Caco-2 (cell line): Measurements from ENCODE around the gene RAB11FIP4. TPM values are rescaled to one million over a fixed set of nuclear protein-coding genes. Genes with fewer than 3 reads are reported as not detected.

Experiments used
- BruUV-seq: library from RNA; stranded (reverse); fragments of 400-500 nt; replicated peaks from 2 replicates; lab custom pipeline; 2021; lab: Mats Ljungman, UMichigan
- CTCF ChIA-PET: fragments of 300-600 bp; sonication (Branson Sonifier 250); formaldehyde crosslinking; loops from one replicate; lab custom pipeline; 2022; ENCODE audit warnings: antibody characterized with exemption; lab: Charles Lee
- POLR2A ChIA-PET: fragments of 300-600 bp; sonication (Branson Sonifier 250); formaldehyde crosslinking; loops from one replicate; lab custom pipeline; 2022; ENCODE audit warnings: antibody characterized with exemption; lab: Charles Lee
- DNase-seq, 2 experiments: peaks; one replicate each; pipeline versions ENCODE4 v3.0.0 to v3.0.0-alpha.2; 2020 to 2022
- H3K27me3 ChIP-seq: replicated peaks from 2 replicates; pipeline ENCODE4 v1.6.0; 2011; ENCODE audit warnings: low read length; ENCODE audit not compliant: control insufficient read depth, insufficient read depth
- H3K36me3 ChIP-seq: 2 replicates; pipeline ENCODE4 v1.5.1; 2011; ENCODE audit warnings: low read length; ENCODE audit not compliant: control insufficient read depth, insufficient read depth
- H3K4me1 ChIP-seq: fragments of 250-450 bp; sonication (Bioruptor Pico); 2 replicates; pipeline ENCODE4 v1.5.1; 2020; ENCODE audit warnings: mild to moderate bottlenecking
- H3K4me3 ChIP-seq: 2 replicates; pipeline ENCODE4 v1.5.1; 2011; ENCODE audit warnings: low read depth, mild to moderate bottlenecking, control low read depth, low read length
- H3K9me3 ChIP-seq: fragments of 250-450 bp; sonication (Bioruptor Pico); 2 replicates; pipeline ENCODE4 v1.5.1; 2020; ENCODE audit warnings: mild to moderate bottlenecking, moderate library complexity
- H3K27ac Mint-ChIP-seq: one replicate; pipeline ENCODE4 v1.8.0; 2022; ENCODE audit warnings: mixed read lengths; ENCODE audit not compliant: unreplicated experiment
- H3K27me3 Mint-ChIP-seq: one replicate; pipeline ENCODE4 v1.8.0; 2022; ENCODE audit warnings: mixed read lengths; ENCODE audit not compliant: insufficient read depth, unreplicated experiment
- H3K36me3 Mint-ChIP-seq: one replicate; pipeline ENCODE4 v1.8.0; 2022; ENCODE audit warnings: mild to moderate bottlenecking, mixed read lengths; ENCODE audit not compliant: insufficient read depth, unreplicated experiment
- H3K4me1 Mint-ChIP-seq: one replicate; pipeline ENCODE4 v1.8.0; 2022; ENCODE audit warnings: low read depth, mixed read lengths; ENCODE audit not compliant: unreplicated experiment
- H3K4me3 Mint-ChIP-seq: one replicate; pipeline ENCODE4 v1.8.0; 2022; ENCODE audit warnings: mild to moderate bottlenecking, moderate library complexity, mixed read lengths; ENCODE audit not compliant: unreplicated experiment
- H3K9me3 Mint-ChIP-seq: one replicate; pipeline ENCODE4 v1.8.0; 2022; ENCODE audit warnings: mixed read lengths; ENCODE audit not compliant: unreplicated experiment
- intact Hi-C: fragments of 100-400 bp; cut with micrococcal nuclease; formaldehyde crosslinking; loops from one replicate; pipeline ENCODE4 v1.10.0; 2022; ENCODE audit not compliant: unreplicated experiment
- total RNA-seq: library from RNA; stranded (reverse); gene quantifications from 2 replicates; pipeline ENCODE4 v1.2.3, GENCODE V29; 2022
- TF ChIP-seq, protein P1 (sequence below), 2 experiments: fragments of 200-600 bp in 1 of 2; IDR thresholded peaks; 1 replicate in 1 of 2; 2 replicates in 1 of 2; pipeline versions ENCODE4 v1.5.1 to v1.8.0; 2011 to 2022; ENCODE audit warnings: antibody characterized with exemption in 1 of 2, control low read depth in 1 of 2, inconsistent platforms in 1 of 2, low read depth in 1 of 2, low read length in 1 of 2, mild to moderate bottlenecking in 1 of 2, moderate library complexity in 1 of 2; ENCODE audit not compliant: insufficient read depth in 1 of 2, severe bottlenecking in 1 of 2, unreplicated experiment in 1 of 2

The RAB11FIP4 gene
- total RNA-seq, 1 experiment from 2014 or later = 90.3 TPM

DNA sequence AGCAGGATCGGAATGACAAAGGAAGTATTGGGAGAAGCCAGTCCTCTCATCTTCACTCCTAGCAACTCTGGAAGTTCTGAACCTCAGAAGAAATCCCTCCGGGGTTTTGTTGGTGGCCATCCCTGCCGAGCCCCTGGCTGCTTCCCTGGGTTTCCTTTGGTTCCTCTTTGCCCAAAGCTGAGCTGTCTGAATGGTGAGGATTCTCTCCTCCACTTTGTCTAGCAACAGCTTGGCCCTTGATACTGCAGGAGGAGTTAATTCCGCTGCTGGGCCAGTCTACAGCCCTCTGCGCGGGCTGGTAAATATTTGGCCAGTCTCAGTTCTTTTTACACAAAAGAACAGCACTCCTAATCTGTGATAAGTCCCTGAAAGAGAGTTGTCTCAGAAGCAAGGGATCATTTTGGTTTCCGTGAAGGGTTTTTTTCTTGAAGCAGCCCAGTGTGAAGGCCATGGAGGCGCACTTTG is 170.9 kb downstream of the RAB11FIP4 start:
- H3K4me1 Mint-ChIP-seq = peaks cover 30% of the 10 kb centered on the region
- CTCF ChIA-PET = interaction anchor here (0.5 to 1.9 kb wide), 5 partner anchors 9 to 1436 kb away, joined by 3 to 10 read pairs (median 7); no protein-coding TSS in a partner anchor
- no peaks in the 10 kb centered on the region for H3K9me3 Mint-ChIP-seq
- H3K4me3 Mint-ChIP-seq = peak overlapping the region; percentile 89
- no peaks in the 10 kb centered on the region for H3K9me3 ChIP-seq
- H3K27me3 Mint-ChIP-seq = no peaks in the 10 kb centered on the region
- H3K4me3 ChIP-seq = peak overlapping the region; percentile 4
- TF ChIP-seq, protein P1, sequence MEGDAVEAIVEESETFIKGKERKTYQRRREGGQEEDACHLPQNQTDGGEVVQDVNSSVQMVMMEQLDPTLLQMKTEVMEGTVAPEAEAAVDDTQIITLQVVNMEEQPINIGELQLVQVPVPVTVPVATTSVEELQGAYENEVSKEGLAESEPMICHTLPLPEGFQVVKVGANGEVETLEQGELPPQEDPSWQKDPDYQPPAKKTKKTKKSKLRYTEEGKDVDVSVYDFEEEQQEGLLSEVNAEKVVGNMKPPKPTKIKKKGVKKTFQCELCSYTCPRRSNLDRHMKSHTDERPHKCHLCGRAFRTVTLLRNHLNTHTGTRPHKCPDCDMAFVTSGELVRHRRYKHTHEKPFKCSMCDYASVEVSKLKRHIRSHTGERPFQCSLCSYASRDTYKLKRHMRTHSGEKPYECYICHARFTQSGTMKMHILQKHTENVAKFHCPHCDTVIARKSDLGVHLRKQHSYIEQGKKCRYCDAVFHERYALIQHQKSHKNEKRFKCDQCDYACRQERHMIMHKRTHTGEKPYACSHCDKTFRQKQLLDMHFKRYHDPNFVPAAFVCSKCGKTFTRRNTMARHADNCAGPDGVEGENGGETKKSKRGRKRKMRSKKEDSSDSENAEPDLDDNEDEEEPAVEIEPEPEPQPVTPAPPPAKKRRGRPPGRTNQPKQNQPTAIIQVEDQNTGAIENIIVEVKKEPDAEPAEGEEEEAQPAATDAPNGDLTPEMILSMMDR (IDR thresholded peaks at IDR 0.05; ENCODE audit: insufficient read depth in 1 of 2, low read depth in 1 of 2, low read length in 1 of 2, severe bottlenecking in 1 of 2, unreplicated experiment in 1 of 2) = no peak
- peaks cover 18% of the 10 kb centered on the region for H3K4me1 ChIP-seq
- no peaks in the 10 kb centered on the region for H3K27me3 ChIP-seq
- DNase-seq = peak in 1 of 2 experiments; percentile 60
- POLR2A ChIA-PET = interaction anchor here (0.6 to 0.9 kb wide), 4 partner anchors 12 to 297 kb away, joined by 3 to 5 read pairs (median 4); partner anchors contain the start of gene COPRS
- H3K36me3 Mint-ChIP-seq = peaks cover 21% of the 10 kb centered on the region
- intact Hi-C loops = loop anchor here (1.0 to 10.0 kb wide), 2 partner anchors 12 to 132 kb away; no protein-coding TSS in a partner anchor
- H3K36me3 ChIP-seq = no peaks in the 10 kb centered on the region
- peak overlapping the region; percentile 86 for H3K27ac Mint-ChIP-seq
- no TSS peak for BruUV-seq

DNA sequence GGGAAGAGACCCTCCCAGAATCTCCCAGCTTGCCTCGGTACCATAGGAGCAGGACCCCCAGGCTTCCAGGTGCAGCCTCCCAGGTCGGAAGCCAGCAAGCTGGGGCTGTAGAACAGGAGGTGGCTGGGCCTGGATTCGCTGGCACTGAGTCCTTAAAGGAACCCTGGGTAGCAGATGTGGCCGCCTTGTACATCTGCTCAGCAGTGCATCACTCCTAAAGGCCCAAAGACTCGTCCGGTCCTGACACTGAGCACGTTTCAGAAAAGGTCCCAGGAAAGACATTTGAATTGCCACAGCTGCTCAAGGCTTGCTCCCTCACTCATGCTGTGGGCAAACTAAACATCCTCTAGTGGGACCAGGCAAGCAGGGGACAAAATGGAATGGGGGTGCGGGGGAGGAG is 172.8 kb downstream of the RAB11FIP4 start:
- POLR2A ChIA-PET = no interaction called here
- no peak overlapping the region for H3K4me3 Mint-ChIP-seq

DNA sequence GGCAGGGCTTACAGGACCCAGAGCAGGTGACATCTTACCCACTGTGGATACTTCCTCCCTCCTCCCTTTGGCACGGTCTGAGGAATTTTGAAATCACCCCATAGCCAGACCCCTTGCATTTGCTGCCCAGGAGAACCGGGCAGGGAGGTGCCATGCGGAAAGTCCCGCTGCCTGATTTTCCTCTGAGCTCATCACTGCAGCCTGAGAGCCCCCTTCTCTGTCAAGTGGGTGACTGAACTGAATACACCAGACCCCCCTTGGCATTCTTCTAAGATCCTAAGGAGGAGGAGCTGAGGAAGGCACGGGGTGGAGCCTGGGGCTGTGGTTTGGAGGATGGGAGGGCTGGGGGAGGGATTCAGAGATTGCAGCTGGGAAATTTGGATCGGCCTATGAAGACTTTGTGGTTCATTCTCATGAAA is 173.4 kb downstream of the RAB11FIP4 start:
- Histone ChIP-seq H3K27me3 (no peaks in the 10 kb centered on the region), H3K4me1 (peaks cover 18% of the 10 kb centered on the region), H3K4me3 (no peak overlapping the region), H3K36me3 (no peaks in the 10 kb centered on the region; the same call in 1 of the 2 replicates), H3K9me3 (no peaks in the 10 kb centered on the region)
- ChIA-PET CTCF (no interaction called here), POLR2A (no interaction called here)
- Mint-ChIP-seq H3K27me3 (no peaks in the 10 kb centered on the region), H3K4me1 (peaks cover 30% of the 10 kb centered on the region), H3K36me3 (peaks cover 27% of the 10 kb centered on the region), H3K27ac (no peak overlapping the region), H3K9me3 (no peaks in the 10 kb centered on the region), H3K4me3 (no peak overlapping the region)
- intact Hi-C loops = loop anchor here (10.0 kb wide), 1 partner anchor 130 kb away; no protein-coding TSS in a partner anchor
- BruUV-seq = no TSS peak
- DNase-seq = no peak
- TF ChIP-seq, protein P1 (IDR thresholded peaks at IDR 0.05; ENCODE audit: insufficient read depth in 1 of 2, low read depth in 1 of 2, low read length in 1 of 2, severe bottlenecking in 1 of 2, unreplicated experiment in 1 of 2) = no peak

More for the DNA sequence above, 172.8 kb downstream of the RAB11FIP4 start:
- Histone ChIP-seq H3K4me1 (peaks cover 18% of the 10 kb centered on the region), H3K4me3 (no peak overlapping the region), H3K36me3 (no peaks in the 10 kb centered on the region; the same call in 1 of the 2 replicates), H3K27me3 (no peaks in the 10 kb centered on the region), H3K9me3 (no peaks in the 10 kb centered on the region)
- H3K4me1 Mint-ChIP-seq = peaks cover 30% of the 10 kb centered on the region
- H3K9me3 Mint-ChIP-seq = no peaks in the 10 kb centered on the region
- TF ChIP-seq, protein P1 (IDR thresholded peaks at IDR 0.05; ENCODE audit: insufficient read depth in 1 of 2, low read depth in 1 of 2, low read length in 1 of 2, severe bottlenecking in 1 of 2, unreplicated experiment in 1 of 2) = no peak
- CTCF ChIA-PET = no interaction called here
- no peak for DNase-seq
- no peaks in the 10 kb centered on the region for H3K27me3 Mint-ChIP-seq
- peaks cover 27% of the 10 kb centered on the region for H3K36me3 Mint-ChIP-seq
- intact Hi-C loops = loop anchor here (10.0 kb wide), 1 partner anchor 131 kb away; no protein-coding TSS in a partner anchor
- BruUV-seq = no TSS peak
- H3K27ac Mint-ChIP-seq = no peak overlapping the region
